Smooth muscle cell (in vitro differentiated cells): ENCODE measurements around the gene REEP1. TPM values are rescaled to one million over a fixed set of nuclear protein-coding genes. Genes with fewer than 3 reads are reported as not detected.

Experiments used
- DNase-seq: peaks from one replicate; lab custom pipeline; 2025; ENCODE audit not compliant: unreplicated experiment; lab: John Stamatoyannopoulos, UW
- H2AFZ ChIP-seq: fragments of 200-600 bp; sonication (generic); 2 replicates; pipeline ENCODE4 v1.6.0; 2016; ENCODE audit warnings: antibody characterized with exemption, low read depth, mild to moderate bottlenecking
- H3F3A ChIP-seq: fragments of 200-600 bp; sonication (generic); 2 replicates; pipeline ENCODE4 v1.6.0; 2017; ENCODE audit warnings: antibody characterized with exemption, low read depth
- H3K27ac ChIP-seq: fragments of 200-600 bp; sonication (generic); 2 replicates; pipeline ENCODE4 v1.5.1; 2016; ENCODE audit warnings: low read depth, mild to moderate bottlenecking
- H3K27me3 ChIP-seq: fragments of 200-600 bp; sonication (generic); 2 replicates; pipeline ENCODE4 v1.6.1; 2016; ENCODE audit warnings: low read depth, mild to moderate bottlenecking
- H3K36me3 ChIP-seq: fragments of 200-600 bp; sonication (generic); 2 replicates; pipeline ENCODE4 v1.5.1; 2016; ENCODE audit warnings: low read depth
- H3K4me1 ChIP-seq: fragments of 200-600 bp; sonication (generic); 2 replicates; pipeline ENCODE4 v1.5.1; 2016; ENCODE audit warnings: low read depth
- H3K4me2 ChIP-seq: fragments of 200-600 bp; sonication (generic); 2 replicates; pipeline ENCODE4 v1.6.0; 2016; ENCODE audit warnings: mild to moderate bottlenecking
- H3K4me3 ChIP-seq: fragments of 200-600 bp; sonication (generic); 2 replicates; pipeline ENCODE4 v1.5.1; 2016; ENCODE audit warnings: mild to moderate bottlenecking
- H3K79me2 ChIP-seq: fragments of 200-600 bp; sonication (generic); 2 replicates; pipeline ENCODE4 v1.6.0; 2016; ENCODE audit warnings: low read depth, mild to moderate bottlenecking
- H3K9ac ChIP-seq: fragments of 200-600 bp; sonication (generic); 2 replicates; pipeline ENCODE4 v1.6.0; 2016; ENCODE audit warnings: low read depth
- H3K9me3 ChIP-seq: fragments of 200-600 bp; sonication (generic); replicated peaks from 2 replicates; pipeline ENCODE4 v1.5.1; 2016; ENCODE audit warnings: low read depth
- H4K20me1 ChIP-seq: fragments of 200-600 bp; sonication (generic); 2 replicates; pipeline ENCODE4 v1.6.0; 2016; ENCODE audit warnings: low read depth
- WGBS: methylation state at CpG from one replicate; pipeline ENCODE4 v1.1.7; 2016; ENCODE audit warnings: low lambda C conversion rate; 5-methylcytosine and 5-hydroxymethylcytosine counted together
- polyA plus RNA-seq: library from polyadenylated mRNA; unstranded; fragments of >200 nt; fragmentation: Nextera tagmentation; extraction: Ambion mirVana; gene quantifications from 2 replicates; pipeline ENCODE4 v1.2.1, GENCODE V29; 2016
- total RNA-seq: library from RNA; depleted of rRNA; stranded (reverse); fragments of >200 nt; gene quantifications from 2 replicates; pipeline ENCODE4 v1.2.3, GENCODE V29; 2014
- TF ChIP-seq, protein P1 (sequence below): fragments of 200-600 bp; sonication (generic); IDR thresholded peaks from 2 replicates; pipeline ENCODE4 v1.5.1; 2017; ENCODE audit warnings: borderline replicate concordance, mild to moderate bottlenecking, antibody characterized with exemption; ENCODE audit not compliant: insufficient read depth, poor library complexity, severe bottlenecking

REEP1 gene
- total and polyA plus RNA-seq, 2 experiments from 2014 or later, result not detected

- H3K27me3 ChIP-seq, result no peaks in the 10 kb centered on the region
- H3K4me2 ChIP-seq, result no peak overlapping the region
- H3K9me3 ChIP-seq, result no peaks in the 10 kb centered on the region
- TF ChIP-seq, protein P1, sequence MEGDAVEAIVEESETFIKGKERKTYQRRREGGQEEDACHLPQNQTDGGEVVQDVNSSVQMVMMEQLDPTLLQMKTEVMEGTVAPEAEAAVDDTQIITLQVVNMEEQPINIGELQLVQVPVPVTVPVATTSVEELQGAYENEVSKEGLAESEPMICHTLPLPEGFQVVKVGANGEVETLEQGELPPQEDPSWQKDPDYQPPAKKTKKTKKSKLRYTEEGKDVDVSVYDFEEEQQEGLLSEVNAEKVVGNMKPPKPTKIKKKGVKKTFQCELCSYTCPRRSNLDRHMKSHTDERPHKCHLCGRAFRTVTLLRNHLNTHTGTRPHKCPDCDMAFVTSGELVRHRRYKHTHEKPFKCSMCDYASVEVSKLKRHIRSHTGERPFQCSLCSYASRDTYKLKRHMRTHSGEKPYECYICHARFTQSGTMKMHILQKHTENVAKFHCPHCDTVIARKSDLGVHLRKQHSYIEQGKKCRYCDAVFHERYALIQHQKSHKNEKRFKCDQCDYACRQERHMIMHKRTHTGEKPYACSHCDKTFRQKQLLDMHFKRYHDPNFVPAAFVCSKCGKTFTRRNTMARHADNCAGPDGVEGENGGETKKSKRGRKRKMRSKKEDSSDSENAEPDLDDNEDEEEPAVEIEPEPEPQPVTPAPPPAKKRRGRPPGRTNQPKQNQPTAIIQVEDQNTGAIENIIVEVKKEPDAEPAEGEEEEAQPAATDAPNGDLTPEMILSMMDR, result no peak
- H4K20me1 ChIP-seq, result no peaks in the 10 kb centered on the region
- no peak for DNase-seq
- no peak overlapping the region for H2AFZ ChIP-seq
- no peaks in the 10 kb centered on the region for H3K4me1 ChIP-seq
- H3K27ac ChIP-seq, result no peak overlapping the region
- H3F3A ChIP-seq, result no peaks in the 10 kb centered on the region
- 89% methylated on average over 8 of the region's 8 CpGs for WGBS
- H3K36me3 ChIP-seq, result no peaks in the 10 kb centered on the region
- H3K4me3 ChIP-seq, result no peak overlapping the region
- H3K79me2 ChIP-seq, result no peaks in the 10 kb centered on the region
- H3K9ac ChIP-seq, result no peak overlapping the region
These were observed 42.4 kb downstream of the REEP1 start for GRCh38 chr2:86295066-86295465.

DNA sequence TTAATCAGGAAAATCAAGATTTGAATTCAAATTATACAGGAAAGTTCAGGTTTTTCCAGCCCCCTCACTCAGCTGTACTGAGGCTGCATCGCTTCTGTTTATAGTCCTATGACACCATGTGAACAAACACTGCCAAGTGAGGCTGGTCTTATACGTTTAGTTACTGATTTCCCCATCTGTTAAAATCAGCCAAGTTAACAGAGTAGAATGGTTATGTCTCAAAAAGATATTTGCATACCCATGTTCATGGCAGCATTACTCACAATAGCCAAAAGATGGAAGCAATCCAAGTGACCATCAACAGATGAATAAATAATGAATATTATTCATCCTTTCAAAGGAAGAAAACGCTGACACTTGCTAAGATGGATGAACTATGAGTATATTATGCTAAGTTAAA, 43.8 kb downstream of the REEP1 start:
- no peak for DNase-seq
- Histone ChIP-seq H3K36me3 (no peaks in the 10 kb centered on the region), H4K20me1 (no peaks in the 10 kb centered on the region), H3K27ac (no peak overlapping the region), H3K27me3 (no peaks in the 10 kb centered on the region), H3K79me2 (no peaks in the 10 kb centered on the region), H2AFZ (no peak overlapping the region), H3K4me1 (no peaks in the 10 kb centered on the region), H3K4me2 (no peak overlapping the region), H3F3A (no peaks in the 10 kb centered on the region), H3K4me3 (no peak overlapping the region), H3K9me3 (no peaks in the 10 kb centered on the region), H3K9ac (no peak overlapping the region)
- TF ChIP-seq, protein P1, result no peak
- WGBS, result 71% methylated on average over 3 of the region's 3 CpGs

DNA sequence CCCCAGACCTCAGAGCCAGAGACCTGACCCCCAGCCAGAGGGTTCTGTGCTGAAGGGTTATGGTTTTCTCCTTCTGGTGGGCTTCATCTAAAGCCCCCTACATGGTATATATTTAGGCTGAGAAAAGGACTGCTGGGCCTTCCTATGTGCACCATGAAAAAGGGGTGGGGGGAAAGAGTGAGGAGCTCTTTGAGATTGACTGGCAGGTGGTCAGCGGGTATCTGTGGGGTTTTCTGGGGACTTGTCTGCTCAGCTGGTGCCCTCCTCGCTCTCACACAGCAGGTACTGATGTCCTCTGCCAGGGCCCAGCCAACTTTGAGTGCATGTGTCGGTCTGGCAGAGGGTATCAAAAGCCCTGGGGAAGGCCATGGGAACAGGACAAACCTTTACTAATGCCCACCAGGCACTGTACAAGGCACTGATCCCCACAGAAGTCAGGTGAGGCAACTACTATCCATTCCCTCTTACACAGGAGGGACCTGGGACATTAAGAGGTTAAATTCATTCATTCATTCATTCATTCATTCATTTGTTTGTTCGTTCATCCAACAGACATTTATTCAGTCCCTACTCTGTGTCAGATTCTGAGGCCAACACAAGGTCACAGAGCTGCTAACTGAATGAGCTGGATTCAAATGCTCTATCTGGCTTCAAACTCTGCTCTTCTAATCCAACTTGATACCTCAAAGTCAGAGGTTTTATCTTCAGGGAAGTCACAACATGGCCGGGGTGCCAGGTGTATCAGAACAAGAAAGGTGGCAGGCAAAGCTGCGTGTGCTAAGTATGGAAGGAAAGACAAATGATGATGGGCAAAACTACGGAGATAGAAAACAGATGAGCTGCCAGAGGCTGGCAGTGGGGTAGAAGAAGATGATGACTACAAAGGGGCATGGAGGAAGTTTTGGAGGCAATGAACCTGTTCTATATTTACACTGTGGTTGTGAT, 44.6 kb downstream of the REEP1 start:
- Histone ChIP-seq H3K9me3 (no peaks in the 10 kb centered on the region), H3K36me3 (no peaks in the 10 kb centered on the region), H3K9ac (no peak overlapping the region), H4K20me1 (no peaks in the 10 kb centered on the region), H2AFZ (no peak overlapping the region), H3K4me2 (no peak overlapping the region), H3F3A (no peaks in the 10 kb centered on the region), H3K4me3 (no peak overlapping the region), H3K27me3 (no peaks in the 10 kb centered on the region), H3K4me1 (no peaks in the 10 kb centered on the region), H3K27ac (no peak overlapping the region), H3K79me2 (no peaks in the 10 kb centered on the region)
- TF ChIP-seq, protein P1, result no peak
- DNase-seq, result no peak
- 91% methylated on average over 7 of the region's 7 CpGs for WGBS

DNA sequence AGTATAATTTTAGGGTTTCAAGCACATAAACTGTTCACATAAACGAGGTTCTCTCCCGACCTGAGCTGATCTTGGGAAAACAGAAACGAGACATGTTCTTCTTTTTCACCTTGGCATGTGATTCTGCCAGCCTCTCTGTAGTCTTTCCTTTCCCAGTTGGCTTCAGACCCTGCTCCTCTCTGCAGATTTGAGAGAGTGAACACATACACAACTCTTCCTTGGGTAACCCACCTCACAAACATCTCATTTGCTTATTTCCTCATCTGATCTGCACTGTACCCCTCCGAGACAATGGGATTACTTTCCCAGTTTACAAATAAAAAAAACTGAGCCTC, 46.1 kb downstream of the REEP1 start:
- no peak for DNase-seq

More for the DNA sequence above, 46.1 kb downstream of the REEP1 start:
- Histone ChIP-seq H3F3A (no peaks in the 10 kb centered on the region), H2AFZ (no peak overlapping the region), H3K9me3 (no peaks in the 10 kb centered on the region), H3K9ac (no peak overlapping the region), H3K27me3 (no peaks in the 10 kb centered on the region), H3K4me1 (no peaks in the 10 kb centered on the region), H3K4me2 (no peak overlapping the region), H3K4me3 (no peak overlapping the region), H3K36me3 (no peaks in the 10 kb centered on the region), H4K20me1 (no peaks in the 10 kb centered on the region), H3K79me2 (no peaks in the 10 kb centered on the region), H3K27ac (no peak overlapping the region)
- TF ChIP-seq, protein P1, result no peak
- 83% methylated on average over 4 of the region's 4 CpGs for WGBS
